ENCODE results near the gene BICRA.

DNA sequence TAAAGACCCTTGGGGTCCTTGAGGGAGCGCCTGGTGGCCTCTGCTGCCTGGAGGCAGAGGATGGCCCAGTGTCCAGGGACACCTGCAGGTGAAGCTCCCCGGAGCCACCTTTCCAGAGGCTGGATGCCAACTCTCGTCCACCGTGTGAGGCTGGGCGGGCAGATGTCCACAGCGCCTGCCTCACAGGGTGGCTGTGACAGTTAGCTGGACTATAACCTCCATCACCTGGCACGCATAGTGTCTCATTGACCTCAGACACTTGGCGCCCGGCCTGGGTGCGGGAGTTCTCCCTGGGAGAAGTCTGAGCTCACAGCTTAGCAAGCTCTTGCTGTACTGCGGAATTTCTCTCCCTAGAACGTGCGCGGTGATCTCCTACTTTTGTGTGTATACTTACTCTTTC is 9.8 kb downstream of the BICRA start:
- TF ChIP-seq, protein P1, sequence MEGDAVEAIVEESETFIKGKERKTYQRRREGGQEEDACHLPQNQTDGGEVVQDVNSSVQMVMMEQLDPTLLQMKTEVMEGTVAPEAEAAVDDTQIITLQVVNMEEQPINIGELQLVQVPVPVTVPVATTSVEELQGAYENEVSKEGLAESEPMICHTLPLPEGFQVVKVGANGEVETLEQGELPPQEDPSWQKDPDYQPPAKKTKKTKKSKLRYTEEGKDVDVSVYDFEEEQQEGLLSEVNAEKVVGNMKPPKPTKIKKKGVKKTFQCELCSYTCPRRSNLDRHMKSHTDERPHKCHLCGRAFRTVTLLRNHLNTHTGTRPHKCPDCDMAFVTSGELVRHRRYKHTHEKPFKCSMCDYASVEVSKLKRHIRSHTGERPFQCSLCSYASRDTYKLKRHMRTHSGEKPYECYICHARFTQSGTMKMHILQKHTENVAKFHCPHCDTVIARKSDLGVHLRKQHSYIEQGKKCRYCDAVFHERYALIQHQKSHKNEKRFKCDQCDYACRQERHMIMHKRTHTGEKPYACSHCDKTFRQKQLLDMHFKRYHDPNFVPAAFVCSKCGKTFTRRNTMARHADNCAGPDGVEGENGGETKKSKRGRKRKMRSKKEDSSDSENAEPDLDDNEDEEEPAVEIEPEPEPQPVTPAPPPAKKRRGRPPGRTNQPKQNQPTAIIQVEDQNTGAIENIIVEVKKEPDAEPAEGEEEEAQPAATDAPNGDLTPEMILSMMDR (conservative IDR thresholded peaks at IDR 0.05) = no peak
- no peak for TF ChIP-seq EZH2 (IDR thresholded peaks at IDR 0.05; ENCODE audit: low read depth)
